ENCODE measurements around the gene AMMECR1.

AMMECR1 gene

DNA sequence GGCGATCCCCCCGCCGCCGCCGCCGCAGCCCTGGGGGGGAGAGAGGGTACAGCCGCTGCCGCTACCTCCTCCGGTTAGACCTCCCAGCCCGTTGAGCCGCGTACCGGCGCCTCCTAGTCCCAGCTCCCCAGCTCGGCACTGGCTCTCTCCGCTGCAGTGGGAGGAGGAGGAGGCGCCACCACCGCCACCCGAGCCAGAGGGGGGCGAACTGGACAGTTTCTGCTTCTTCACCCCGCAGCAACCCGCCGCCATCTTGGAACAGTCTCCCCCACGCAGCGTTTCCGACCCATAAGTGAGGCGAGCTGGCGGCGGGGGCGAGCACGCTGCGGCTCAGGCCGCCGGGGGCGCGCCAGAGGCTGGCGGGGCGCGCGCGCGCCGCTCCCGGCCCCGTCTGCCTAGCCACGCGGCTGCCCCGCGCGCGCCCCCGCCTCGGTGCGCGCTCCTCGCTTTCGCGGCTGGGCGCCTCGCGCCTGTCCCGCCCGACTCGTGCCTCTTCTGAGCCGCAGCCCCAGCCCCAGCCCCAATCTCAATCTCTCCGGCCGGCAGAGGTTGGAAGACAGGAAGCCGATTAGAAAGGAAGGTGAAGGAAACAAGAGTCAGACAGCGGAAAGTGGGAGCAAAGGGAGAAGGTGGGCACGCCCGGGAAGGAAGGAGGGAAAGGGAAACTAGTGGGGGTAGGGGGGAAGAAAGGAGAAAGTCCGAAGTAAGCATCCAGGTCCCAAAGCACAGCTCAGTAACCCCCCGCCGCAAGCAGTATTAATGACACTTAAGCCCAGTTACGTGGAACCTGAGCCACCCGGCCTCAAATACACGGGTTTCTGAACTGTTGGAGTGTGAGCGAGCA lies at the start of gene AMMECR1:
Gene AMMECR1, minus strand, starts transcription at position 266 of the 844 bp plus-strand sequence. Its CDS starts 14 bp downstream, at position 252.
- DNase-seq (ENCODE audit: low read depth): peak; percentile 88
- H3K4me3 ChIP-seq (ENCODE audit: low read depth, low read length): peak within 1 kb of the TSS; percentile 78
- TF ChIP-seq, protein P1, sequence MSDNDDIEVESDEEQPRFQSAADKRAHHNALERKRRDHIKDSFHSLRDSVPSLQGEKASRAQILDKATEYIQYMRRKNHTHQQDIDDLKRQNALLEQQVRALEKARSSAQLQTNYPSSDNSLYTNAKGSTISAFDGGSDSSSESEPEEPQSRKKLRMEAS (IDR thresholded peaks at IDR 0.05; ENCODE audit: low read depth, low read length): peak; percentile 39; the same call in 1 of the 2 replicates
- TF ChIP-seq, protein P2, sequence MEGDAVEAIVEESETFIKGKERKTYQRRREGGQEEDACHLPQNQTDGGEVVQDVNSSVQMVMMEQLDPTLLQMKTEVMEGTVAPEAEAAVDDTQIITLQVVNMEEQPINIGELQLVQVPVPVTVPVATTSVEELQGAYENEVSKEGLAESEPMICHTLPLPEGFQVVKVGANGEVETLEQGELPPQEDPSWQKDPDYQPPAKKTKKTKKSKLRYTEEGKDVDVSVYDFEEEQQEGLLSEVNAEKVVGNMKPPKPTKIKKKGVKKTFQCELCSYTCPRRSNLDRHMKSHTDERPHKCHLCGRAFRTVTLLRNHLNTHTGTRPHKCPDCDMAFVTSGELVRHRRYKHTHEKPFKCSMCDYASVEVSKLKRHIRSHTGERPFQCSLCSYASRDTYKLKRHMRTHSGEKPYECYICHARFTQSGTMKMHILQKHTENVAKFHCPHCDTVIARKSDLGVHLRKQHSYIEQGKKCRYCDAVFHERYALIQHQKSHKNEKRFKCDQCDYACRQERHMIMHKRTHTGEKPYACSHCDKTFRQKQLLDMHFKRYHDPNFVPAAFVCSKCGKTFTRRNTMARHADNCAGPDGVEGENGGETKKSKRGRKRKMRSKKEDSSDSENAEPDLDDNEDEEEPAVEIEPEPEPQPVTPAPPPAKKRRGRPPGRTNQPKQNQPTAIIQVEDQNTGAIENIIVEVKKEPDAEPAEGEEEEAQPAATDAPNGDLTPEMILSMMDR (IDR thresholded peaks at IDR 0.05; ENCODE audit: low read depth, low read length): no peak
- peak; percentile 70 for TF ChIP-seq MYC (IDR thresholded peaks at IDR 0.05; ENCODE audit: low read depth, low read length)
- peak; percentile 59 for TF ChIP-seq POLR2A (IDR thresholded peaks at IDR 0.05; ENCODE audit: extremely low read depth, insufficient read length)

DNA sequence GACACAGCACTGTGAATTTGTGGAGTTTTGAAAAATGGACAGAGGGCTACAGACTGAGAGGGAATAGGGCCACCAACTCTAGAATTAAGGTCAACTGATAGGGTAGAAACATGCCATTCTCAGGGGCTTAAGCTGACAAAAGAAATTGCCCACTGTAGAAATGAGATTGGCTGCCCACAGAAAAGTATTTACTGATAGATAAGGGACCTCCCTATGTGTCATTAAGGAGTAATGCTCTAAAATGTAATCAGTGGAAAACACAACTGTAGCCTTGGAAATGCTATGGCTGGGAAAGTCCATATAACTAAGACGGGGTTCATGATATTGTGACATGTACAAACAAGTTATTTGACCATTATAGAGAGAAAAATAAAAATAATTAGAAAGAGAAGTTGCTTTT lies 45.4 kb upstream of the AMMECR1 start:
- no peak for DNase-seq (ENCODE audit: low read depth)

DNA sequence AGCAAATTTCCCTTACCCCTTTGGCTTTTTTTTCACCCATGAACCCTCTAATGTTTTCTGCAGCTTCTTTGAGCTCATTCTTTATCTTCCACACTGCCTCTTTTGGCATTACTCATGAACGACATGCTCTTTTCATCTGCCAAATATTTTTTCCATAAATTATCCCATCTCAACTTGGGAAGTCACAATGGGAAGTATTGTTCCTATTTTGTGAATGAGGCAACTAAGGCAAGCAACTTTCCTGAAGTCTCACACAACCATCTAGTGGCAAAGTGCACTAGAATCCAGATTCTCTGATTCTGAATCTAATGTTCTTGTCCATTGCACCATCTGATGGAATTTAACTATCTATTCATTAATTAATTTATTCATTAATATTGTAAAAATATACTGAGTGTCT lies 41.4 kb upstream of the AMMECR1 start:
- TF ChIP-seq, protein P2 (IDR thresholded peaks at IDR 0.05; ENCODE audit: low read depth, low read length): no peak
- TF ChIP-seq, protein P1 (IDR thresholded peaks at IDR 0.05; ENCODE audit: low read depth, low read length): no peak
- TF ChIP-seq MYC (IDR thresholded peaks at IDR 0.05; ENCODE audit: low read depth, low read length): no peak
- no peak for TF ChIP-seq POLR2A (IDR thresholded peaks at IDR 0.05; ENCODE audit: extremely low read depth, insufficient read length)
- H3K4me3 ChIP-seq (ENCODE audit: low read depth, low read length): no peak overlapping the region
- no peak for DNase-seq (ENCODE audit: low read depth)

More for the DNA sequence above, 45.4 kb upstream of the AMMECR1 start:
- H3K4me3 ChIP-seq (ENCODE audit: low read depth, low read length): no peak overlapping the region
- TF ChIP-seq, protein P1 (IDR thresholded peaks at IDR 0.05; ENCODE audit: low read depth, low read length): no peak
- no peak for TF ChIP-seq POLR2A (IDR thresholded peaks at IDR 0.05; ENCODE audit: extremely low read depth, insufficient read length)
- TF ChIP-seq, protein P2 (IDR thresholded peaks at IDR 0.05; ENCODE audit: low read depth, low read length): no peak
- no peak for TF ChIP-seq MYC (IDR thresholded peaks at IDR 0.05; ENCODE audit: low read depth, low read length)

DNA sequence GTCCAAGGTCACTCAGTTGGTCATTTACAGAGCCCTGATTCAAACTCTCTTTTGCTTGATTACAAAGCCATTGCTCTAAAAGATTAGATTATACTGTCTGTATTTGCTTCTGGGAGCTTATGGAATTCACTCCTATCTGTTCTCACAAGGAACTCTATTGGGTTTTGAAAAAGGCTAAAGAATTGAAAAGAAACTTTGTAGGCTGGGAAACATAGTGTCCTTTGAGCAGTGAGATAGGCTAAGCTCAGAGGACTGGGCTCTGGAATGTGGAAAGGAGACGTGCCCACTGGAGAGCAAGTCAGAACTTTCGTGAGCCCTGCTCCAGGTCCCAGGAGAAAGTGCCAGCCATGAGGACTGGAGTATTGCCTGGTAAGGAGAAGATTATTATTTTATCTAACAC lies 40.7 kb upstream of the AMMECR1 start, which contains the start of gene RTL9:
Gene RTL9, plus strand, starts transcription at position 301 of the 400 bp plus-strand sequence. CDS start 91,770 bp downstream, outside the sequence.
- H3K4me3 ChIP-seq (ENCODE audit: low read depth, low read length): no peak within 1 kb of the TSS
- DNase-seq (ENCODE audit: low read depth): no peak
- TF ChIP-seq, protein P2 (IDR thresholded peaks at IDR 0.05; ENCODE audit: low read depth, low read length): no peak
- TF ChIP-seq POLR2A (IDR thresholded peaks at IDR 0.05; ENCODE audit: extremely low read depth, insufficient read length): no peak
- TF ChIP-seq, protein P1 (IDR thresholded peaks at IDR 0.05; ENCODE audit: low read depth, low read length): no peak
- TF ChIP-seq MYC (IDR thresholded peaks at IDR 0.05; ENCODE audit: low read depth, low read length): no peak

DNA sequence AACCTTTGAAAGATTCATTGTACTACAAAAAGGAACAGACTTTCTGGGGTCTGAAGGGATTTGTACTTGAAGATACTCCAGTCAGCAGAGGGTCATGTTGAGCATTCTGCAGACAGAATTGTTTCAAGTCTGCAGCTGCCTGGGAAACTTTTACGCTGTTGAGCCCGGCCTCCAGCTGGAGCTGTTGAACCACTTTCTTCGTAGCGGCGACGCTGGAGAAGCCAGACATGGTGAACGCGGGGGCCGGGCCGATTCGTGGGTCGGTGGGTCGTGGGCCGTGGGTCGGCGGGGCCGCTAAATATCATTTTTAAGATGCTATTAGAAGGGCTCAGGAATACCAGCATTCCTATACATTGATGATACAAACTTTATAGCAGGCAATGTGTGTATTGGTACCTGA lies 28.8 kb upstream of the AMMECR1 start:
- TF ChIP-seq, protein P1 (IDR thresholded peaks at IDR 0.05; ENCODE audit: low read depth, low read length): no peak
- TF ChIP-seq MYC (IDR thresholded peaks at IDR 0.05; ENCODE audit: low read depth, low read length) (no peak), POLR2A (IDR thresholded peaks at IDR 0.05; ENCODE audit: extremely low read depth, insufficient read length) (no peak)
- TF ChIP-seq, protein P2 (IDR thresholded peaks at IDR 0.05; ENCODE audit: low read depth, low read length): no peak
- H3K4me3 ChIP-seq (ENCODE audit: low read depth, low read length): no peak overlapping the region
- no peak for DNase-seq (ENCODE audit: low read depth)

Measured in NB4 (cell line).